22Rv1 (cell line): Measurements from ENCODE around the gene ENTPD6.
"Not testable (repeated sequence)": the region's sequence is repeated elsewhere in the genome, so short reads cannot be mapped to it uniquely, and the experiment has no call there.

Experiments
- CTCF ChIP-seq: fragments of 450-650 bp; IDR thresholded peaks from 2 replicates; pipeline ENCODE4 v1.5.1; 2017; ENCODE audit warnings: mild to moderate bottlenecking
- ZFX ChIP-seq: fragments of 450-650 bp; IDR thresholded peaks from 2 replicates; pipeline ENCODE4 v1.6.1; 2017; ENCODE audit warnings: antibody characterized with exemption, borderline replicate concordance

DNA sequence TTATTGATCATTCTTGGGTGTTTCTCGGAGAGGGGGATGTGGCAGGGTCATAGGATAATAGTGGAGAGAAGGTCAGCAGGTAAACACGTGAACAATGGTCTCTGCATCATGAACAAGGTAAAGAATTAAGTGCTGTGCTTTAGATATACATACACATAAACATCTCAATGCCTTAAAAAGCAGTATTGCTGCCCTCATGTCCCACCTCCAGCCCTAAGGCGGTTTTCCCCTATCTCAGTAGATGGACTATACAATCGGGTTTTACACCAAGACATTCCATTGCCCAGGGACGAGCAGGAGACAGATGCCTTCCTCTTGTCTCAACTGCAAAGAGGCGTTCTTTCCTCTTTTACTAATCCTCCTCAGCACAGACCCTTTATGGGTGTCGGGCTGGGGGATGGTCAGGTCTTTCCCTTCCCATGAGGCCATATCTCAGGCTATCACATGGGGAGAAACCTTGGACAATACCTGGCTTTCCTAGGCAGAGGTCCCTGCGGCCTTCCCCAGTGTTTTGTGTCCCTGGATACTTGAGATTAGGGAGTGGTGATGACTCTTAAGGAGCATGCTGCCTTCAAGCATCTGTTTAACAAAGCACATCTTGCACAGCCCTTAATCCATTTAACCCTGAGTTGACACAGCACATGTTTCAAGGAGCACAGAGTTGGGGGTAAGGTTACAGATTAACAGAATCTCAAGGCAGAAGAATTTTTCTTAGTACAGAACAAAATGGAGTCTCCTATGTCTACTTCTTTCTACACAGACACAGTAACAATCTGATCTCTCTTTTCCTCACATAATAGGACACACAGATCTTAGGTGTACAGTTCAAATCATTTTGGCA is 38.7 kb downstream of the ENTPD6 start:
- TF ChIP-seq CTCF, ZFX: not testable (repeated sequence)
